Thyroid gland (tissue), 4 donors: ENCODE data around the gene FMR1.

Experiments used
- POLR2A ChIP-seq, 2 donors: fragments of 450-650 bp; IDR thresholded peaks; one replicate each; pipeline ENCODE4 v1.6.1; 2017; ENCODE audit warnings: antibody characterized with exemption in 2 of 2, mild to moderate bottlenecking in 2 of 2, moderate library complexity in 1 of 2
- TF ChIP-seq, protein P1 (sequence below), 6 experiments: fragments of 200-600 bp in 3 of 6; fragments of 450-650 bp in 3 of 6; sonication (generic) in 3 of 6; IDR thresholded peaks; one replicate each; pipeline ENCODE4 v1.5.1; 2016 to 2019; ENCODE audit warnings: antibody characterized with exemption in 6 of 6, mild to moderate bottlenecking in 2 of 6, inconsistent platforms in 1 of 6, moderate library complexity in 1 of 6

DNA sequence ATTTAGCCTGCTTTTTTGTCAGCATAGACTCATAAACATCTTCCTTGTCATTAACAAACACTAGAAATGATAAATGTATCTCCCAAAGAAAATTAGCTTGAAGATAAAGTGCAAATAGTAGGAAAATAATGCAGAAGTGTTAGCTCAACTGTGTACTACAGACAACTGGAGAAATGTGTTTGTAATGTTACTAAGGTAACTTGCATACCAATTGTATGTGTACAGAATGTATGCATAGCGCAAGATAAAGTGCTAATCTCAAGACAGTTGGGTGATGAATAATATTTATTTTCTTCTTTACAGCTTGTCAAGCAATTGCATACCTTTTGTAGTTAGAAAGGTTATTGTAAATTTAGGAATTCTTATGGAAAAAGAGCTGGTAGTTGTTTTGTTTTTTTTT is 22.1 kb downstream of the FMR1 start:
- TF ChIP-seq, protein P1, sequence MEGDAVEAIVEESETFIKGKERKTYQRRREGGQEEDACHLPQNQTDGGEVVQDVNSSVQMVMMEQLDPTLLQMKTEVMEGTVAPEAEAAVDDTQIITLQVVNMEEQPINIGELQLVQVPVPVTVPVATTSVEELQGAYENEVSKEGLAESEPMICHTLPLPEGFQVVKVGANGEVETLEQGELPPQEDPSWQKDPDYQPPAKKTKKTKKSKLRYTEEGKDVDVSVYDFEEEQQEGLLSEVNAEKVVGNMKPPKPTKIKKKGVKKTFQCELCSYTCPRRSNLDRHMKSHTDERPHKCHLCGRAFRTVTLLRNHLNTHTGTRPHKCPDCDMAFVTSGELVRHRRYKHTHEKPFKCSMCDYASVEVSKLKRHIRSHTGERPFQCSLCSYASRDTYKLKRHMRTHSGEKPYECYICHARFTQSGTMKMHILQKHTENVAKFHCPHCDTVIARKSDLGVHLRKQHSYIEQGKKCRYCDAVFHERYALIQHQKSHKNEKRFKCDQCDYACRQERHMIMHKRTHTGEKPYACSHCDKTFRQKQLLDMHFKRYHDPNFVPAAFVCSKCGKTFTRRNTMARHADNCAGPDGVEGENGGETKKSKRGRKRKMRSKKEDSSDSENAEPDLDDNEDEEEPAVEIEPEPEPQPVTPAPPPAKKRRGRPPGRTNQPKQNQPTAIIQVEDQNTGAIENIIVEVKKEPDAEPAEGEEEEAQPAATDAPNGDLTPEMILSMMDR (IDR thresholded peaks at IDR 0.05): no peak
- no peak for TF ChIP-seq POLR2A (IDR thresholded peaks at IDR 0.05)
